Type B pancreatic cell (in vitro differentiated cells): ENCODE results near the gene LRFN2. TPM values are rescaled to one million over a fixed set of nuclear protein-coding genes. Genes with fewer than 3 reads are reported as not detected.

ENCODE experiments used
- DNase-seq: peaks from one replicate; pipeline ENCODE4 v3.0.0; 2021; ENCODE audit warnings: mixed read lengths; ENCODE audit not compliant: unreplicated experiment; ENCODE audit errors: extremely low spot score
- H3K27ac Mint-ChIP-seq: 2 replicates; pipeline ENCODE4 v1.8.0; 2021; ENCODE audit warnings: mild to moderate bottlenecking, mixed read lengths
- H3K27me3 Mint-ChIP-seq: 2 replicates; pipeline ENCODE4 v1.8.0; 2021; ENCODE audit warnings: mixed read lengths
- H3K36me3 Mint-ChIP-seq: 2 replicates; pipeline ENCODE4 v1.8.0; 2021; ENCODE audit warnings: mixed read lengths
- H3K4me1 Mint-ChIP-seq: one replicate; pipeline ENCODE4 v1.8.0; 2021; ENCODE audit warnings: mixed read lengths; ENCODE audit not compliant: unreplicated experiment
- H3K4me3 Mint-ChIP-seq: 2 replicates; pipeline ENCODE4 v1.8.0; 2021; ENCODE audit warnings: mild to moderate bottlenecking, mixed read lengths
- H3K9me3 Mint-ChIP-seq: 2 replicates; pipeline ENCODE4 v1.8.0; 2021; ENCODE audit warnings: mixed read lengths
- total RNA-seq: library from RNA; stranded (reverse); gene quantifications from 2 replicates; pipeline ENCODE4 v1.2.1, GENCODE V29; 2021; ENCODE audit warnings: low replicate concordance
- TF ChIP-seq, protein P1 (sequence below): fragments of 200-600 bp; sonication (generic); conservative IDR thresholded peaks from 2 replicates; pipeline ENCODE4 v1.5.0; 2021; ENCODE audit warnings: antibody characterized with exemption, mild to moderate bottlenecking

LRFN2 gene
- total RNA-seq, 1 donor from 2014 or later = 3.4 TPM

- TF ChIP-seq, protein P1, sequence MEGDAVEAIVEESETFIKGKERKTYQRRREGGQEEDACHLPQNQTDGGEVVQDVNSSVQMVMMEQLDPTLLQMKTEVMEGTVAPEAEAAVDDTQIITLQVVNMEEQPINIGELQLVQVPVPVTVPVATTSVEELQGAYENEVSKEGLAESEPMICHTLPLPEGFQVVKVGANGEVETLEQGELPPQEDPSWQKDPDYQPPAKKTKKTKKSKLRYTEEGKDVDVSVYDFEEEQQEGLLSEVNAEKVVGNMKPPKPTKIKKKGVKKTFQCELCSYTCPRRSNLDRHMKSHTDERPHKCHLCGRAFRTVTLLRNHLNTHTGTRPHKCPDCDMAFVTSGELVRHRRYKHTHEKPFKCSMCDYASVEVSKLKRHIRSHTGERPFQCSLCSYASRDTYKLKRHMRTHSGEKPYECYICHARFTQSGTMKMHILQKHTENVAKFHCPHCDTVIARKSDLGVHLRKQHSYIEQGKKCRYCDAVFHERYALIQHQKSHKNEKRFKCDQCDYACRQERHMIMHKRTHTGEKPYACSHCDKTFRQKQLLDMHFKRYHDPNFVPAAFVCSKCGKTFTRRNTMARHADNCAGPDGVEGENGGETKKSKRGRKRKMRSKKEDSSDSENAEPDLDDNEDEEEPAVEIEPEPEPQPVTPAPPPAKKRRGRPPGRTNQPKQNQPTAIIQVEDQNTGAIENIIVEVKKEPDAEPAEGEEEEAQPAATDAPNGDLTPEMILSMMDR = no peak
- no peaks in the 10 kb centered on the region for H3K9me3 Mint-ChIP-seq
- no peak overlapping the region for H3K4me3 Mint-ChIP-seq
- peaks cover 17% of the 10 kb centered on the region for H3K27me3 Mint-ChIP-seq
- H3K36me3 Mint-ChIP-seq = no peaks in the 10 kb centered on the region
- no peak for DNase-seq
- H3K27ac Mint-ChIP-seq = no peak overlapping the region
- peaks cover 10% of the 10 kb centered on the region for H3K4me1 Mint-ChIP-seq
These were observed 45.5 kb downstream of the LRFN2 start for GRCh38 chr6:40541556-40542174.

DNA sequence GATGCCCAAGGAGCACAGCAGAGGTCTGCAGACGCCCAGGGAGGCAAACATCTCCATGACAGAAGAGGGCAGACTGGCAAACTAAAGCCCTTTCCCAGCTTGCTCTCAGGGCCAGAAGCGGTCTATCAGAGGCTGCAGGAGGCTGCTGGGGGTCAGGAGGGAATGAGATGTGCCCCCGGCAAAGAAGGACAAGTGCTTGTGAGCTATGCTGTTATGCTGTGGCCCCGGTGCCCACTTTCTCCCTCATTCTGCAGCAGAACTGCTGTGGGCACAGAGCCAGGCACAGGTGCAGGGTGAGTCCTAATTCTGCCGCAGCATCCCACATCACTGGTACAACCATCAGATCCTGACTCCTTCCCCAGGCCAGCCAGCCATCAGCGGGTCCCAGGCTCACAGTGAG lies 46.4 kb downstream of the LRFN2 start:
- H3K36me3 Mint-ChIP-seq = no peaks in the 10 kb centered on the region
- DNase-seq = no peak
- TF ChIP-seq, protein P1 = no peak
- H3K4me1 Mint-ChIP-seq = peaks cover 11% of the 10 kb centered on the region
- no peaks in the 10 kb centered on the region for H3K9me3 Mint-ChIP-seq
- no peak overlapping the region for H3K4me3 Mint-ChIP-seq
- peaks cover 17% of the 10 kb centered on the region for H3K27me3 Mint-ChIP-seq
- H3K27ac Mint-ChIP-seq = no peak overlapping the region

- peaks cover 17% of the 10 kb centered on the region for H3K27me3 Mint-ChIP-seq
- H3K9me3 Mint-ChIP-seq = no peaks in the 10 kb centered on the region
- H3K4me3 Mint-ChIP-seq = no peak overlapping the region
- TF ChIP-seq, protein P1 = no peak
- H3K36me3 Mint-ChIP-seq = no peaks in the 10 kb centered on the region
- peaks cover 15% of the 10 kb centered on the region for H3K4me1 Mint-ChIP-seq
- no peak for DNase-seq
- no peak overlapping the region for H3K27ac Mint-ChIP-seq
These were observed 47.3 kb downstream of the LRFN2 start for GRCh38 chr6:40539853-40540252.

GRCh38 chr6:40538556-40538955 lies 48.6 kb downstream of the LRFN2 start:
- DNase-seq = no peak
- no peak overlapping the region for H3K27ac Mint-ChIP-seq
- H3K4me3 Mint-ChIP-seq = no peak overlapping the region
- H3K36me3 Mint-ChIP-seq = no peaks in the 10 kb centered on the region
- TF ChIP-seq, protein P1 = no peak
- peaks cover 18% of the 10 kb centered on the region for H3K27me3 Mint-ChIP-seq
- H3K4me1 Mint-ChIP-seq = peaks cover 12% of the 10 kb centered on the region
- no peaks in the 10 kb centered on the region for H3K9me3 Mint-ChIP-seq

DNA sequence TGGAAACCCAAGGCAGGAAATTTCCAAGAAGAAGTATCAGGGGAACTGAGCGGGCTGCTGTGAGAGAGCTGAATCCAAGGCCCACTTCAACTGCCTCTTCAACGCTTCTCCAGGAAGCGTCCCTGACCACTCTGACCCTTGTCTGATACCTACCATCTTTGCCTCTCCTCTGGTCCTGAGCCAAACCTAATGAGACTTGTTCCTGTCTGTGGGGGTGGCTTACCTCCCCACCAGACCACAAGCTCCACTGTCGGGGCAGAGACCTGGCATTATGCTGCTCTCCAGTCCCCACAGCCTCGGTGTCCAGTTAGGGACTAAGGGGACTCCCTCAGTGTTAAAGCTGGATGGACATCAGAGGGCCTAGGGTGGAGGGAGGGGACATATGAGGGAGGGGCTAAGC lies 49.7 kb downstream of the LRFN2 start:
- no peak overlapping the region for H3K27ac Mint-ChIP-seq
- no peaks in the 10 kb centered on the region for H3K36me3 Mint-ChIP-seq

More for the DNA sequence above, 49.7 kb downstream of the LRFN2 start:
- peaks cover 5% of the 10 kb centered on the region for H3K4me1 Mint-ChIP-seq
- H3K27me3 Mint-ChIP-seq = peaks cover 16% of the 10 kb centered on the region
- no peak overlapping the region for H3K4me3 Mint-ChIP-seq
- no peaks in the 10 kb centered on the region for H3K9me3 Mint-ChIP-seq
- DNase-seq = no peak
- TF ChIP-seq, protein P1 = no peak
